Measurements from ENCODE around the gene PVALEF. TPM values are rescaled to one million over a fixed set of nuclear protein-coding genes. Genes with fewer than 3 reads are reported as not detected.

The PVALEF gene
- total RNA-seq, 1 donor from 2014 or later, result not detected

DNA sequence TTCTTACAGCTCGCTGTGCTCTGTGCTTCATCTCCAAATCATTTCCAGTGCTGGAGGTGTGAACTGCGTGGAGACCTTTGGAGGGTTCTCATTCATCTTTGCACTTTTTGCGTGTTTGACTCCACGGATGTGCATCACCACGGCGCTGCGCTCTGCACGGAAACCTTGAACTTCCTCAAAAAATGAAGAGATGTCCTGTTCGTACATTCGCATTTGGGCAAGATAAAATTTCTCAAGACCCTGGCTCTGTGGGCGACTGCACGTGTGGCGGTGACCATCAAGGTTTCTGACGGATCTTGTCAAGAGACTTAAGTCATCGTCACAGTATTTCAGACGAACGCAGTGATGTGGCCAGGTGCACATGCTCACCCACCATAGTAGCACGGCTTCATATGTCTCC is 10.3 kb upstream of the PVALEF start:
- H3K4me3 ChIP-seq, result no peak overlapping the region
- no peaks in the 10 kb centered on the region for H3K4me1 ChIP-seq
- H3K9me3 ChIP-seq, result no peaks in the 10 kb centered on the region
- no peak overlapping the region for H3K27ac ChIP-seq
- intact Hi-C loops (cut with DNase I), result no loop called here
- no peaks in the 10 kb centered on the region for H3K27me3 ChIP-seq
- DNase-seq (ENCODE audit: extremely low spot score in 2 of 2), result no peak
- TF ChIP-seq, protein P1, sequence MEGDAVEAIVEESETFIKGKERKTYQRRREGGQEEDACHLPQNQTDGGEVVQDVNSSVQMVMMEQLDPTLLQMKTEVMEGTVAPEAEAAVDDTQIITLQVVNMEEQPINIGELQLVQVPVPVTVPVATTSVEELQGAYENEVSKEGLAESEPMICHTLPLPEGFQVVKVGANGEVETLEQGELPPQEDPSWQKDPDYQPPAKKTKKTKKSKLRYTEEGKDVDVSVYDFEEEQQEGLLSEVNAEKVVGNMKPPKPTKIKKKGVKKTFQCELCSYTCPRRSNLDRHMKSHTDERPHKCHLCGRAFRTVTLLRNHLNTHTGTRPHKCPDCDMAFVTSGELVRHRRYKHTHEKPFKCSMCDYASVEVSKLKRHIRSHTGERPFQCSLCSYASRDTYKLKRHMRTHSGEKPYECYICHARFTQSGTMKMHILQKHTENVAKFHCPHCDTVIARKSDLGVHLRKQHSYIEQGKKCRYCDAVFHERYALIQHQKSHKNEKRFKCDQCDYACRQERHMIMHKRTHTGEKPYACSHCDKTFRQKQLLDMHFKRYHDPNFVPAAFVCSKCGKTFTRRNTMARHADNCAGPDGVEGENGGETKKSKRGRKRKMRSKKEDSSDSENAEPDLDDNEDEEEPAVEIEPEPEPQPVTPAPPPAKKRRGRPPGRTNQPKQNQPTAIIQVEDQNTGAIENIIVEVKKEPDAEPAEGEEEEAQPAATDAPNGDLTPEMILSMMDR (IDR thresholded peaks at IDR 0.05), result no peak
- TF ChIP-seq POLR2A (IDR thresholded peaks at IDR 0.05), result no peak
- no peak for TF ChIP-seq POLR2AphosphoS5 (IDR thresholded peaks at IDR 0.05; ENCODE audit: insufficient read depth in 1 of 2, low read depth in 1 of 2)
- H3K36me3 ChIP-seq, result no peaks in the 10 kb centered on the region

DNA sequence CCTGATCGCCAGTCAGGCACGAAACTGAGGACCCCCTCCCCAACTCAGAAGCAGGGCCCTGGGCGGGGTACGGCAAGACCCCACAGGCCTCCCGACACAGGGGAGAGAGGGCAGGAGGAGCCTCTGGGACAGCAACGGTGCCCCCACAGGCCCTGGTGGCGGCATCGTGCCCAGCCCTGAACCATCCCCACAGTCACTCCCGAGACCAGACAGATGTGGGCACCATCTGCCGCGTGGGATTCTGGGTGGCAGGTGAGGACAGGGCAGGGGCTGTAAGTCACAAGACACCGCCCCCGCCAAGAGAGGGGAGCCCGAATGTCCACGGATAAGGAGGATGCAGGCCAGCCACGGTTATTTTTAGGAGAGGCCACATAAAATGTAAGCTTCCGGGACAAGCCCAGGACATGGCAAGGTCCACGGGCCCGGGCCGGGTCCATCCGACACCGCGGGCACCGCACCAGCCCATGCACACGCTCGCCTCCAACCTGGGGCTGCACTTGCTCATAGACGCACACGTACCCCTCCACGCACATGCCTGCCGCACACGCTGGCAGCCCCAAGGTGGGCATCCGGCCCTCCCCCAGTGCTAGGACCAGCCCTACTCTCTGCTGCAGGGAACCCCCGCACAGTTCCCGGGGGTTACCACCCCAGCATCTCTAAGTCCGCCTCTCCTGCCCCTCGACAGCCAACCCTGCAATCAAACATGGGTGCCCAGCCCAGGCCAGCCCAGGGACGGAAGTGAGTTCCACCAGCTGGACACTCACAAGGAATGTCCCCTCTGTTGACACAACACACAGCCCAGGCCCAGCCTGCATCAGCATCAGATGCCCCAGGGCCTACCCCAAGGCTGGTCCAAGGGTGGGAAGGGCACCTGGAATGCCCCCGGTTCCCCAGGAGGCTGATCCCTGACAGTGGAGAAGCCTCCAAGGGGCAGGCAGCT is 8.2 kb upstream of the PVALEF start:
- no peak for DNase-seq (ENCODE audit: extremely low spot score in 2 of 2)
- Histone ChIP-seq H3K4me1 (peaks cover 7% of the 10 kb centered on the region), H3K27ac (no peak overlapping the region), H3K9me3 (no peaks in the 10 kb centered on the region), H3K27me3 (no peaks in the 10 kb centered on the region), H3K4me3 (no peak overlapping the region), H3K36me3 (no peaks in the 10 kb centered on the region)
- intact Hi-C loops (cut with DNase I), result no loop called here
- TF ChIP-seq POLR2AphosphoS5 (IDR thresholded peaks at IDR 0.05; ENCODE audit: insufficient read depth in 1 of 2, low read depth in 1 of 2) (no peak), POLR2A (IDR thresholded peaks at IDR 0.05) (no peak)
- TF ChIP-seq, protein P1 (IDR thresholded peaks at IDR 0.05), result no peak

DNA sequence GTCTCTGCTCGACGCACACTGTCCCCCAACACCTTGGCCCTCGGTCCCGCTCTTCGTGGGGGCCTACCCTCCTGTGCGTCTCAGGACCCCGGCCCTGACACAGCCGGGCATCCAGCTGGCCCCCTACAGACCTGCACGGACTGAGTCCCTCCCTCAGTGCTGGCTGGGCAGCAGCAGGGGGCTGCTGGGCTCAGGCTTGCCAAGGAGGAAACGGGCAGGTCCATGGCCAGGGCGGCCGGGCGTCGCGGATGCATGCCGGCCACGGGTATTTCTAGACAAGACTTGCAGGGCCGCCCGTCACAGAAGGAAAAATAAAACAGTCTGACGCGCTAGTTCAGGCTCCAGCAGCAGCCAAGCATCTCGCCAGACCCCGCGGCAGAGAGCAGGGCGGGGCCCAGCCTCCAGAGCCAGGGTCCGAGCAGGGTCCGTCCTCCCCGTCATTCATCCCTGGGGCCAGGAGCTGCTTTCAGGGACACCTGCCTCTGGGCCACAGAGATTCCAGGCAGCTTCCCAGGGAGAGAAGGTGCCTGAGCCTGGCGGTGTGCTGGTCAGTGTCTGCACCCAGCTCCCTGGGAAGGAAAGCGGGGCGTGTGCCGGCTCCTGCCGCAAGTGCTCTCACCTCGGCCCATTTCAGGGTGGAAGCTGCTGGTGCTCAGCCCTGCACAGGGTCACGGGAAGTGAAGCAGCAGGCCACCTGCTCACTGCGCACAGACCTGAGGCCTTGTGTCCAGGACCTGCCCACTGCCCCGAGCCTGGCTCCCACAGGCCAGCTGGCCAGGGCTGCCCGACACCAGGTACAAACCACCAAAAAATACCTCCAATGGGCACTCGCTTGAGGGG is 7.2 kb upstream of the PVALEF start:
- Histone ChIP-seq H3K4me1 (peaks cover 7% of the 10 kb centered on the region), H3K36me3 (no peaks in the 10 kb centered on the region), H3K27me3 (no peaks in the 10 kb centered on the region), H3K27ac (no peak overlapping the region), H3K9me3 (no peaks in the 10 kb centered on the region), H3K4me3 (no peak overlapping the region)
- no peak for DNase-seq (ENCODE audit: extremely low spot score in 2 of 2)
- intact Hi-C loops (cut with DNase I), result no loop called here
- TF ChIP-seq POLR2AphosphoS5 (IDR thresholded peaks at IDR 0.05; ENCODE audit: insufficient read depth in 1 of 2, low read depth in 1 of 2) (no peak), POLR2A (IDR thresholded peaks at IDR 0.05) (no peak)
- TF ChIP-seq, protein P1 (IDR thresholded peaks at IDR 0.05), result no peak

DNA sequence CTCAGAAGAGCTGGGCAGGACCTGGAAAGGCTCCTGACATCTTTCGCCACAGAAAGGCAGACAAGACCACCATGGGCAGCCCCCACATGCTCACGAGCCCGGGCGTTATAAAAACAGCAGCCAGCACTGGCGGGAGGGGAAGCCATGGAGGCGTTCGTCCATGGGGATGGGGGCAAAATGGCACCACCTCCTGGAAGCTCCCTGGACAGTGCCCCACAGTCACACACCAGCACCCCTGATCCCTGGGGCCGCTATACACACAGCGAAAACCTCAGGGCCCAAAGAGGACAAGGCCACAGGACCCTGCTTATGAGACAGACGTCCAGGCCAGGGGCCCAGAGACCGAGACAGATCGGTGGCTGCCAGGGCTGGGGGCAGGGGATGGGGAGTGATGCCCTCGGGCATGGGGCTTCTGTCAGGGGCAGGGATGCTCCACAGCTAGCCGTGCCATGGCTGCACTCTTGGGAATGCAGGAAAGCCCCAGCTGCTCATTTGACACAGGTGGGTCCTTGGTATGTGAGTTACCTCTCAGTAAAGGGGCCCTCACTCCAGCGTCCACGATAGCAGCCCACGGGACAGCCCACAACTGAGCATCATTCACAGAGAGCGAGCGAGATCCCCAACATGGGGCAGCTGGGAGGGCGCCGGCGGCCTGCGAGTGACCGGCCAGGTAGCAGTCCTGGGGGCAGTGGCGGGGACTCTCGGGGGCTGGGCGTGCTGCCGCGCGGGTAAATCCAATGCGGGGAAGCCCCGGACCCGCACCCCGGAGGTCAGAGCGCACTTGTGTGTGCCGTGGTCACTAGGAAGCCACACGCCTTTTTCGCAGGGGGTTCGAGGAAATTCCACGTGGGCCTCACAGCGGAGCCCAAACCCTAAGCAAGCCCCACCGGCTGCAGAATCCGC is 6.4 kb upstream of the PVALEF start:
- no peaks in the 10 kb centered on the region for H3K36me3 ChIP-seq
- no peak for DNase-seq (ENCODE audit: extremely low spot score in 2 of 2)
- no peaks in the 10 kb centered on the region for H3K9me3 ChIP-seq
- TF ChIP-seq, protein P1 (IDR thresholded peaks at IDR 0.05), result no peak
- H3K4me1 ChIP-seq, result peaks cover 7% of the 10 kb centered on the region
- intact Hi-C loops (cut with DNase I), result no loop called here
- no peak overlapping the region for H3K27ac ChIP-seq
- H3K4me3 ChIP-seq, result no peak overlapping the region
- H3K27me3 ChIP-seq, result no peaks in the 10 kb centered on the region
